PC-3 (cell line): ENCODE data around the gene RASD2.

Experiments
- CTCF ChIP-seq: fragments of 300-600 bp; sonication (generic); conservative IDR thresholded peaks from 2 replicates; pipeline ENCODE4 v1.5.1; 2017; ENCODE audit warnings: antibody characterized with exemption, low read depth, mild to moderate bottlenecking, low read length
- EZH2 ChIP-seq: fragments of 300-600 bp; sonication (generic); IDR thresholded peaks from one replicate; pipeline ENCODE4 v1.6.1; 2017; ENCODE audit warnings: antibody characterized with exemption, mild to moderate bottlenecking, low read length; ENCODE audit not compliant: unreplicated experiment

GRCh38 chr22:35538801-35539321 is 1.8 kb upstream of the RASD2 start:
- TF ChIP-seq CTCF (peak; percentile 66), EZH2 (no peak)
